Neural cell (in vitro differentiated cells): ENCODE results near the gene ZNF831.

Experiments
- CTCF ChIP-seq: fragments of 450-650 bp; IDR thresholded peaks from 2 replicates; pipeline ENCODE4 v1.5.1; 2014; ENCODE audit warnings: antibody characterized with exemption, mild to moderate bottlenecking, moderate library complexity; ENCODE audit not compliant: poor library complexity, severe bottlenecking
- POLR2AphosphoS5 ChIP-seq: IDR thresholded peaks from 2 replicates; pipeline ENCODE4 v1.6.1; 2012
- REST ChIP-seq: IDR thresholded peaks from 2 replicates; pipeline ENCODE4 v1.6.1; 2012; ENCODE audit warnings: borderline replicate concordance
- TAF1 ChIP-seq: IDR thresholded peaks from 2 replicates; pipeline ENCODE4 v1.6.1; 2012; ENCODE audit warnings: low read depth

- TF ChIP-seq CTCF (no peak), TAF1 (no peak), POLR2AphosphoS5 (no peak), REST (no peak)
Measured at GRCh38 chr20:59259946-59260345, 96.3 kb downstream of the ZNF831 start.
